Esophagus (tissue), 2 donors: ENCODE measurements around the gene BLOC1S3. TPM values are rescaled to one million over a fixed set of nuclear protein-coding genes. Genes with fewer than 3 reads are reported as not detected.

Source experiments
- polyA plus RNA-seq, 2 donors: library from polyadenylated mRNA; stranded (reverse); fragments of 200-250 nt; gene quantifications; one replicate each; pipeline ENCODE4 v1.2.3, GENCODE V29; 2013
- donor health status: healthy with polysubstance abuse.
- donor health status: Bipolar disorder and iron deficiency.

BLOC1S3 gene
- polyA plus RNA-seq, 2 donors = 2.2 to 3.1 TPM

Other genes starting within 250 kb of the BLOC1S3 start
- gene APOC4, start 236.5 kb upstream of the BLOC1S3 start, polyA plus RNA-seq = not detected
- under 1 TPM; 0.84 to 0.87 TPM for gene APOC2, start 232.7 kb upstream of the BLOC1S3 start, polyA plus RNA-seq
- 10 to 100 TPM; 56.0 to 61.9 TPM for gene CLPTM1, start 223.4 kb upstream of the BLOC1S3 start, polyA plus RNA-seq
- gene RELB, start 177.3 kb upstream of the BLOC1S3 start, polyA plus RNA-seq = 1 to 10 TPM; 7.2 TPM
- gene CLASRP, start 139.7 kb upstream of the BLOC1S3 start, polyA plus RNA-seq = 100 to 1,000 TPM in 1 of 2 donors, 10 to 100 TPM in 1; 42.6 to 132 TPM
- gene ZNF296, start 102.3 kb upstream of the BLOC1S3 start, polyA plus RNA-seq = 10 to 100 TPM in 1 of 2 donors, 1 to 10 TPM in 1; 7.6 to 14.5 TPM
- 10 to 100 TPM; 20.7 to 21.3 TPM for gene GEMIN7, start 99.5 kb upstream of the BLOC1S3 start, polyA plus RNA-seq
- 10 to 100 TPM; 17.5 to 43.1 TPM for gene PPP1R37, start 85.6 kb upstream of the BLOC1S3 start, polyA plus RNA-seq
- gene NKPD1, start 17.8 kb upstream of the BLOC1S3 start, polyA plus RNA-seq = 1 to 10 TPM in 1 of 2 donors, under 1 TPM in 1; 0.61 to 1.3 TPM
- 10 to 100 TPM; 25.9 to 26.4 TPM for gene TRAPPC6A, start 547 bp upstream of the BLOC1S3 start, polyA plus RNA-seq
- gene EXOC3L2, start 66.6 kb downstream of the BLOC1S3 start, polyA plus RNA-seq = 1 to 10 TPM; 1.3 to 1.5 TPM
- gene MARK4, start 72.5 kb downstream of the BLOC1S3 start, polyA plus RNA-seq = 10 to 100 TPM; 11.9 to 15.9 TPM
- under 1 TPM; 0.14 to 0.74 TPM for gene CKM, start 144.1 kb downstream of the BLOC1S3 start, polyA plus RNA-seq
- gene KLC3, start 162.0 kb downstream of the BLOC1S3 start, polyA plus RNA-seq = 10 to 100 TPM; 15.0 to 24.2 TPM
- gene ERCC2, start 191.8 kb downstream of the BLOC1S3 start, polyA plus RNA-seq = 1 to 10 TPM; 6.1 to 8.8 TPM
- gene PPP1R13L, start 226.3 kb downstream of the BLOC1S3 start, polyA plus RNA-seq = 100 to 1,000 TPM; 163 to 233 TPM
- 1 to 10 TPM; 6.3 to 6.8 TPM for gene POLR1G, start 227.9 kb downstream of the BLOC1S3 start, polyA plus RNA-seq
- 10 to 100 TPM; 33.3 to 33.4 TPM for gene ERCC1, start 245.1 kb downstream of the BLOC1S3 start, polyA plus RNA-seq